GM12878 (cell line): ENCODE data around the gene CDH4. TPM values are rescaled to one million over a fixed set of nuclear protein-coding genes. Genes with fewer than 3 reads are reported as not detected.

Source experiments
- ATAC-seq: fragments of 200-7000 bp; cut with Tn5 transposase; 3 replicates; pipeline ENCODE4 v1.9.1; 2020; ENCODE audit warnings: mild to moderate bottlenecking, moderate library complexity
- BruUV-seq: library from RNA; stranded (reverse); fragments of 400-500 nt; replicated peaks from 2 replicates; lab custom pipeline; 2021; lab: Mats Ljungman, UMichigan
- CTCF ChIA-PET: fragments of 300-600 bp; sonication (Branson Sonifier 250); formaldehyde crosslinking; extraction: SDS; loops from one replicate; lab custom pipeline; 2021; ENCODE audit warnings: inconsistent platforms; lab: Yijun Ruan, JAX
- POLR2A ChIA-PET: fragments of 350-600 bp; formaldehyde crosslinking; extraction: SDS; loops from one replicate; lab custom pipeline; 2021; ENCODE audit warnings: inconsistent platforms; lab: Charles Lee
- RAD21 ChIA-PET: fragments of 300-600 bp; sonication (Branson Sonifier 250); formaldehyde crosslinking; loops from one replicate; lab custom pipeline; 2023; ENCODE audit warnings: antibody characterized with exemption; ENCODE audit not compliant: unreplicated experiment; lab: Charles Lee
- SMC1A ChIA-PET: fragments of 300-600 bp; sonication (Branson Sonifier 250); formaldehyde crosslinking; loops from one replicate; lab custom pipeline; 2023; ENCODE audit not compliant: unreplicated experiment, uncharacterized antibody; lab: Charles Lee
- DNase-seq: peaks from one replicate; pipeline ENCODE4 v3.0.0-alpha.2; 2011; ENCODE audit warnings: low read depth, low spot score
- FAIRE-seq: peaks from 3 replicates; lab custom pipeline; 2011; peaks lifted over from hg19 to GRCh38; lab: Jason Lieb, UNC
- H2AFZ ChIP-seq: 2 replicates; pipeline ENCODE4 v1.6.0; 2011; ENCODE audit warnings: low read depth, low read length, control low read depth; ENCODE audit not compliant: control insufficient read depth
- H3K27ac ChIP-seq: 2 replicates; pipeline ENCODE4 v1.5.1; 2011; ENCODE audit warnings: control low read depth; ENCODE audit not compliant: control insufficient read depth, insufficient read depth
- H3K27me3 ChIP-seq, 2 experiments: replicated peaks in 1 of 2; 2 replicates each; pipeline versions ENCODE4 v1.6.0 to v1.6.1; 2011; ENCODE audit warnings: low read length in 1 of 2; ENCODE audit not compliant: control insufficient read depth in 2 of 2, insufficient read depth in 2 of 2
- H3K36me3 ChIP-seq, 2 experiments: 2 replicates each; pipeline ENCODE4 v1.5.1; 2011; ENCODE audit warnings: low read length in 1 of 2; ENCODE audit not compliant: control insufficient read depth in 2 of 2, insufficient read depth in 2 of 2
- H3K4me1 ChIP-seq: 2 replicates; pipeline ENCODE4 v1.6.1; 2011; ENCODE audit warnings: mild to moderate bottlenecking, low read length, moderate library complexity, mixed read lengths; ENCODE audit not compliant: control insufficient read depth, insufficient read depth
- H3K4me2 ChIP-seq: 2 replicates; pipeline ENCODE4 v1.6.0; 2011; ENCODE audit warnings: control low read depth; ENCODE audit not compliant: control insufficient read depth, insufficient read depth
- H3K4me3 ChIP-seq: fragments of 200-600 bp; sonication (generic); 2 replicates; pipeline ENCODE4 v1.5.1; 2016
- H3K79me2 ChIP-seq: 2 replicates; pipeline ENCODE4 v1.6.0; 2011; ENCODE audit warnings: low read length; ENCODE audit not compliant: control insufficient read depth, insufficient read depth
- H3K9ac ChIP-seq: 2 replicates; pipeline ENCODE4 v1.8.0; 2011; ENCODE audit warnings: low read length, control low read depth, mixed read lengths; ENCODE audit not compliant: control insufficient read depth, insufficient read depth
- H3K9me3 ChIP-seq: replicated peaks from 3 replicates; pipeline ENCODE4 v1.5.1; 2011; ENCODE audit warnings: mild to moderate bottlenecking, low read length; ENCODE audit not compliant: control insufficient read depth, insufficient read depth
- H4K20me1 ChIP-seq: 2 replicates; pipeline ENCODE4 v1.6.0; 2011; ENCODE audit not compliant: control insufficient read depth, insufficient read depth
- CREB1 ChIP-seq: IDR thresholded peaks from 2 replicates; pipeline ENCODE4 v1.6.1; 2012; ENCODE audit warnings: low read depth, mild to moderate bottlenecking, inconsistent platforms
- CUX1 ChIP-seq: IDR thresholded peaks from 2 replicates; pipeline ENCODE4 v1.6.1; 2012; ENCODE audit warnings: improper control_type of control experiment, low read depth, low read length; ENCODE audit not compliant: insufficient replicate concordance
- EZH2 ChIP-seq: IDR thresholded peaks from 2 replicates; pipeline ENCODE4 v1.6.1; 2012; ENCODE audit warnings: low read depth, mild to moderate bottlenecking, control low read depth, inconsistent platforms, low read length, borderline replicate concordance; ENCODE audit not compliant: control insufficient read depth
- POLR2AphosphoS2 ChIP-seq: IDR thresholded peaks from 2 replicates; pipeline ENCODE4 v1.6.1; 2011; ENCODE audit warnings: low read depth, mild to moderate bottlenecking, low read length, improper control_type of control experiment, moderate library complexity
- SPI1 ChIP-seq: IDR thresholded peaks from 2 replicates; pipeline ENCODE4 v1.6.1; 2011; ENCODE audit warnings: low read depth, mild to moderate bottlenecking, low read length, moderate library complexity, borderline replicate concordance; ENCODE audit not compliant: insufficient read depth
- SREBF1 ChIP-seq: IDR thresholded peaks from 2 replicates; pipeline ENCODE4 v1.6.1; 2012; ENCODE audit warnings: mild to moderate bottlenecking, low read length
- SUPT20H ChIP-seq: IDR thresholded peaks from 2 replicates; pipeline ENCODE4 v1.6.1; 2011; ENCODE audit warnings: low read depth, mild to moderate bottlenecking, low read length, moderate library complexity, borderline replicate concordance; ENCODE audit not compliant: control insufficient read depth
- TCF12 ChIP-seq: IDR thresholded peaks from 2 replicates; pipeline ENCODE4 v1.6.1; 2011; ENCODE audit warnings: low read depth, mild to moderate bottlenecking, low read length
- YY1 ChIP-seq: IDR thresholded peaks from 2 replicates; pipeline ENCODE4 v1.6.1; 2011; ENCODE audit warnings: low read depth, mild to moderate bottlenecking, low read length
- whole genome bisulfite sequencing: methylation state at CpG from one replicate; pipeline ENCODE4 v1.1.6; 2016; ENCODE audit warnings: low lambda C conversion rate; ENCODE audit not compliant: insufficient replicate concordance, insufficient coverage; ENCODE audit errors: missing lambda C conversion rate; 5-methylcytosine and 5-hydroxymethylcytosine counted together
- in situ Hi-C: fragments of 300-500 bp; cut with MboI; formaldehyde crosslinking; loops from 9 replicates; pipeline ENCODE4 v1.14.3; 2018; ENCODE audit warnings: mixed read lengths
- intact Hi-C: fragments of 100-400 bp; cut with micrococcal nuclease; formaldehyde crosslinking; loops from one replicate; pipeline ENCODE4 v1.14.2; 2022; ENCODE audit not compliant: unreplicated experiment
- polyA plus RNA-seq, 11 experiments: library from polyadenylated mRNA; depleted of rRNA in 4 of 11; unstranded in 6 of 11; stranded (reverse) in 5 of 11; fragments of >200 nt; fragmentation: Nextera tagmentation in 4 of 11; fragmentation: Illumina TruSeq in 1 of 11; extraction: Ambion mirVana in 4 of 11; extraction: Trizol in 1 of 11; gene quantifications; 1 replicate in 1 of 11; 2 replicates in 10 of 11; pipeline versions ENCODE4 v1.2.1 to v1.2.3, GENCODE V29; 2011 to 2016; ENCODE audit warnings: inconsistent platforms in 2 of 11, missing spikeins in 2 of 11, low read depth in 1 of 11
- total RNA-seq, 4 experiments: library from RNA; depleted of rRNA in 3 of 4; stranded (reverse); fragments of >200 nt in 3 of 4; fragmentation: Illumina TruSeq in 1 of 4; extraction: Trizol in 1 of 4; gene quantifications; 2 replicates each; pipeline versions ENCODE4 v1.2.1 to v1.2.3, GENCODE V29; 2013 to 2021
- TF ChIP-seq, protein P1 (sequence below): IDR thresholded peaks from 2 replicates; pipeline ENCODE4 v1.6.1; 2011; ENCODE audit warnings: low read depth, mild to moderate bottlenecking, low read length, moderate library complexity, borderline replicate concordance; ENCODE audit errors: extremely low read depth

Gene CDH4
- total and polyA plus RNA-seq, 10 of the 15 experiments (the other 5 are each of a cell fraction or from before 2014, with no cell fraction given), result not detected

DNA sequence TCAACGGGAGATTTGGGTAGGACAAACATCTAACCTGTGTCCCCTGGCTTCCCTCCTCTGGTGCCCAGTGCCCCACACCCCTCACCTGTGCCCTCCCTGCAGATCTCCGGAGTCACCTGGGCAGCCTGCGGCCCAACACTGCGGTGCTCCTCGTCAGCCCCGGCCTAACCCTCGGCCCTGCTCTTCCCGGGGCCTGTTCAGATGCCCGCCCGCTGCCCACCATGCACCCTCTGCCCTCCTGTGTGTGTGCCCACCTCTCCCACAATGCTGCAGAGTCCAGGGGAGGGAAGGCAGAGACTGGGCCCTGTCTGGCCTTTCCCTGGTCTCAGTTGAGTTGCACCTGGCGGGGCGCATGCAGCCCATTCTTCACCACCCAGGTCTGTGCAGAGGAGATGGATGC, 349.3 kb downstream of the CDH4 start:
- Histone ChIP-seq H3K27ac (no peak overlapping the region), H3K4me1 (no peaks in the 10 kb centered on the region), H3K9ac (no peak overlapping the region), H3K36me3 (no peaks in the 10 kb centered on the region), H3K27me3 (no peaks in the 10 kb centered on the region), H3K4me3 (no peak overlapping the region), H2AFZ (no peak overlapping the region), H4K20me1 (no peaks in the 10 kb centered on the region), H3K4me2 (no peak overlapping the region), H3K79me2 (no peaks in the 10 kb centered on the region), H3K9me3 (peaks cover 2% of the 10 kb centered on the region; the same call in 1 of the 3 replicates)
- WGBS, result 54% methylated on average over 12 of the region's 12 CpGs
- no peak for TF ChIP-seq EZH2
- ChIA-PET SMC1A (no interaction called here), RAD21 (no interaction called here), POLR2A (no interaction called here), CTCF (no interaction called here)
- BruUV-seq, result no TSS peak
- ATAC-seq (no peak), DNase-seq (no peak), FAIRE-seq (no peak)
- intact Hi-C loops (no loop called here), in situ Hi-C loops (no loop called here)

GRCh38 chr20:61601853-61602252, 349.8 kb downstream of the CDH4 start:
- DNase-seq, result no peak
- ChIA-PET POLR2A (no interaction called here), CTCF (no interaction called here), RAD21 (interaction anchor here (0.8 kb wide), 1 partner anchor 750 kb away, joined by 3 read pairs; no protein-coding TSS in a partner anchor), SMC1A (no interaction called here)
- no peak overlapping the region for H3K4me3 ChIP-seq
- no peaks in the 10 kb centered on the region for H4K20me1 ChIP-seq
- intact Hi-C loops, result no loop called here
- H3K4me1 ChIP-seq, result no peaks in the 10 kb centered on the region
- no peak overlapping the region for H3K4me2 ChIP-seq
- no peak for ATAC-seq
- BruUV-seq, result no TSS peak
- FAIRE-seq, result no peak
- no peaks in the 10 kb centered on the region for H3K27me3 ChIP-seq
- H3K9ac ChIP-seq, result no peak overlapping the region
- peaks cover 2% of the 10 kb centered on the region; the same call in 1 of the 3 replicates for H3K9me3 ChIP-seq
- no peak overlapping the region for H2AFZ ChIP-seq
- H3K79me2 ChIP-seq, result no peaks in the 10 kb centered on the region
- WGBS, result 42% methylated on average over 12 of the region's 14 CpGs
- H3K36me3 ChIP-seq, result no peaks in the 10 kb centered on the region
- in situ Hi-C loops, result no loop called here
- no peak overlapping the region for H3K27ac ChIP-seq
- TF ChIP-seq TCF12 (no peak), SREBF1 (no peak), YY1 (no peak), SUPT20H (no peak), POLR2AphosphoS2 (no peak), SPI1 (no peak), CREB1 (no peak), CUX1 (no peak)
- TF ChIP-seq, protein P1, sequence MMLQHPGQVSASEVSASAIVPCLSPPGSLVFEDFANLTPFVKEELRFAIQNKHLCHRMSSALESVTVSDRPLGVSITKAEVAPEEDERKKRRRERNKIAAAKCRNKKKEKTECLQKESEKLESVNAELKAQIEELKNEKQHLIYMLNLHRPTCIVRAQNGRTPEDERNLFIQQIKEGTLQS, result no peak
